Gastroesophageal sphincter (tissue), 4 donors: ENCODE results near the gene ARHGEF17. TPM values are rescaled to one million over a fixed set of nuclear protein-coding genes. Genes with fewer than 3 reads are reported as not detected.

ENCODE experiments used
- ATAC-seq: fragments of 150-250 bp; one replicate; pipeline ENCODE4 v1.9.1; 2016; ENCODE audit warnings: mild to moderate bottlenecking, moderate library complexity
- H3K27ac ChIP-seq, 4 donors: fragments of 200-600 bp; sonication (generic) in 3 of 4; 1 replicate in 3 of 4; 2 replicates in 1 of 4; pipeline ENCODE4 v1.5.1; 2016 to 2019
- H3K27me3 ChIP-seq: fragments of 200-600 bp; sonication (generic); one replicate; pipeline ENCODE4 v1.5.1; 2019
- H3K36me3 ChIP-seq, 2 donors: fragments of 200-600 bp; sonication (generic); one replicate each; pipeline ENCODE4 v1.5.1; 2019; ENCODE audit warnings: control low read depth in 1 of 2
- H3K4me1 ChIP-seq, 3 donors: fragments of 200-600 bp; sonication (generic); 1 replicate in 2 of 3; 2 replicates in 1 of 3; pipeline ENCODE4 v1.5.1; 2016 to 2019; ENCODE audit warnings: control low read depth in 2 of 3
- H3K4me3 ChIP-seq, 2 donors: fragments of 200-600 bp; sonication (generic); one replicate each; pipeline ENCODE4 v1.5.1; 2019; ENCODE audit warnings: mild to moderate bottlenecking in 1 of 2, moderate library complexity in 1 of 2
- H3K9me3 ChIP-seq, 3 donors: fragments of 200-600 bp; sonication (generic); one replicate each; pipeline ENCODE4 v1.5.1; 2017 to 2019; ENCODE audit warnings: control low read depth in 2 of 3
- EP300 ChIP-seq: sonication (generic); formaldehyde crosslinking; IDR thresholded peaks from one replicate; pipeline ENCODE4 v1.6.1; 2017; ENCODE audit warnings: antibody characterized with exemption, mild to moderate bottlenecking
- POLR2A ChIP-seq, 2 donors: fragments of 450-650 bp; IDR thresholded peaks; one replicate each; pipeline ENCODE4 v1.6.1; 2017; ENCODE audit warnings: antibody characterized with exemption in 2 of 2, mild to moderate bottlenecking in 2 of 2, moderate library complexity in 1 of 2
- POLR2AphosphoS5 ChIP-seq: sonication (generic); formaldehyde crosslinking; IDR thresholded peaks from one replicate; pipeline ENCODE4 v1.6.1; 2017; ENCODE audit warnings: antibody characterized with exemption
- WGBS, 2 donors: methylation state at CpG; one replicate each; pipeline ENCODE4 v1.1.5; 2018; ENCODE audit warnings: low coverage in 1 of 2; 5-methylcytosine and 5-hydroxymethylcytosine counted together
- total RNA-seq, 4 donors: library from RNA; depleted of rRNA; stranded (reverse); fragments of >200 nt; gene quantifications; one replicate each; pipeline ENCODE4 v1.1.0, GENCODE V29; 2016
- TF ChIP-seq, protein P1 (sequence below), 4 experiments: fragments of 200-600 bp in 2 of 4; fragments of 450-650 bp in 2 of 4; sonication (generic) in 1 of 4; IDR thresholded peaks; one replicate each; pipeline ENCODE4 v1.5.1; 2017 to 2019; ENCODE audit warnings: antibody characterized with exemption in 4 of 4, mild to moderate bottlenecking in 2 of 4, moderate library complexity in 2 of 4

ARHGEF17 gene
- total RNA-seq, 4 donors from 2014 or later = 52.5 to 169 (median 84.4) TPM

DNA sequence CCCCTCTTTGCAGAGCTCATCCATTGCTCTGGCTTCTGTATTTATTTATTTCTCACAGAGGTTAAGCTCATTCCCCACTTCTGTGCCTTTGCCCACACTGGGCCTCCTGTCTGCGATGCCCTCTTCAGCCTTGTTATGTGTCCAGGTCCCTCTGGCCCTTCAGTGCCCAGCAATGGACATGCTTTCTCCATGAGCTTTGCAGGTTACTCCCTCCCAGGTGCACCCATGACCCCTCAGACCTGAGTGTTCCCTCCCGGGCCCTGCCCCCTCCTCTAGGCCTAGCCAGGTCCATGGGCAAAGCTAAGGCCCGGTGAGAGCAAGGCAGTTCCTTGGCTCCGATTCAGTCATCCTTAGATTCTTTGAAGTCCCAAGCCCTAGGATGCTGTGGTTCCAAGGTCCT lies 17.5 kb upstream of the ARHGEF17 start:
- H3K27ac ChIP-seq = no peak overlapping the region
- H3K9me3 ChIP-seq = no peaks in the 10 kb centered on the region
- no peaks in the 10 kb centered on the region for H3K36me3 ChIP-seq
- WGBS, 2 donors = 100% methylated on average over 1 of the region's 4 CpGs; no CpG with 5 or more reads in 1 of the 2 donors
- ATAC-seq = no peak
- H3K4me1 ChIP-seq = peaks cover 0 to 40% (median 11%) of the 10 kb centered on the region in 3 donors
- TF ChIP-seq EP300 (no peak), POLR2AphosphoS5 (no peak)
- no peak overlapping the region for H3K4me3 ChIP-seq
- no peaks in the 10 kb centered on the region for H3K27me3 ChIP-seq

DNA sequence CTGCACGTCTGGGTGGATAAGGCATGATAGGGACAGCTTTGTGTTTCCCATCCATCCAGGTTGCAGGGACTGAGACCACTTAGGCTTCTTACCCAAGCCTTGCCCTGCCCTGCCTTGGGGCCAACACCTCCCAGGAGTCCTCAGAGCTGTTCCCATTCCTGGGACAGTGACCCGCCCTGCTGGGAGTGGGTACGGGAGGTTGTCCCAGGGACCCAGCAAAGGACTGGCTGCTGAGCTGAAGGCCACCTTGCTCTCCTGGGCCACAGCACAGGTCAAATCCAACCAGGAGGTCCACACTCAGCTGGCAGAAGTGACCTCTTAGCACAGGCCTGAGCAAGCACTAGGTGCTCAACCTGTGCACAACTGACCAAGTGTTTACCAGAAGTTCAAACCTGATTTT lies 16.9 kb upstream of the ARHGEF17 start:
- ATAC-seq = no peak
- TF ChIP-seq POLR2AphosphoS5 (no peak), EP300 (no peak), POLR2A (IDR thresholded peaks at IDR 0.05) (no peak)
- TF ChIP-seq, protein P1, sequence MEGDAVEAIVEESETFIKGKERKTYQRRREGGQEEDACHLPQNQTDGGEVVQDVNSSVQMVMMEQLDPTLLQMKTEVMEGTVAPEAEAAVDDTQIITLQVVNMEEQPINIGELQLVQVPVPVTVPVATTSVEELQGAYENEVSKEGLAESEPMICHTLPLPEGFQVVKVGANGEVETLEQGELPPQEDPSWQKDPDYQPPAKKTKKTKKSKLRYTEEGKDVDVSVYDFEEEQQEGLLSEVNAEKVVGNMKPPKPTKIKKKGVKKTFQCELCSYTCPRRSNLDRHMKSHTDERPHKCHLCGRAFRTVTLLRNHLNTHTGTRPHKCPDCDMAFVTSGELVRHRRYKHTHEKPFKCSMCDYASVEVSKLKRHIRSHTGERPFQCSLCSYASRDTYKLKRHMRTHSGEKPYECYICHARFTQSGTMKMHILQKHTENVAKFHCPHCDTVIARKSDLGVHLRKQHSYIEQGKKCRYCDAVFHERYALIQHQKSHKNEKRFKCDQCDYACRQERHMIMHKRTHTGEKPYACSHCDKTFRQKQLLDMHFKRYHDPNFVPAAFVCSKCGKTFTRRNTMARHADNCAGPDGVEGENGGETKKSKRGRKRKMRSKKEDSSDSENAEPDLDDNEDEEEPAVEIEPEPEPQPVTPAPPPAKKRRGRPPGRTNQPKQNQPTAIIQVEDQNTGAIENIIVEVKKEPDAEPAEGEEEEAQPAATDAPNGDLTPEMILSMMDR (IDR thresholded peaks at IDR 0.05) = no peak
- Histone ChIP-seq H3K27me3 (no peaks in the 10 kb centered on the region), H3K4me3 (no peak overlapping the region), H3K9me3 (no peaks in the 10 kb centered on the region), H3K36me3 (no peaks in the 10 kb centered on the region), H3K4me1 (peaks cover 0 to 40% (median 11%) of the 10 kb centered on the region in 3 donors), H3K27ac (no peak overlapping the region)
- WGBS, 2 donors = no CpG with 5 or more reads among the region's 3 CpGs

DNA sequence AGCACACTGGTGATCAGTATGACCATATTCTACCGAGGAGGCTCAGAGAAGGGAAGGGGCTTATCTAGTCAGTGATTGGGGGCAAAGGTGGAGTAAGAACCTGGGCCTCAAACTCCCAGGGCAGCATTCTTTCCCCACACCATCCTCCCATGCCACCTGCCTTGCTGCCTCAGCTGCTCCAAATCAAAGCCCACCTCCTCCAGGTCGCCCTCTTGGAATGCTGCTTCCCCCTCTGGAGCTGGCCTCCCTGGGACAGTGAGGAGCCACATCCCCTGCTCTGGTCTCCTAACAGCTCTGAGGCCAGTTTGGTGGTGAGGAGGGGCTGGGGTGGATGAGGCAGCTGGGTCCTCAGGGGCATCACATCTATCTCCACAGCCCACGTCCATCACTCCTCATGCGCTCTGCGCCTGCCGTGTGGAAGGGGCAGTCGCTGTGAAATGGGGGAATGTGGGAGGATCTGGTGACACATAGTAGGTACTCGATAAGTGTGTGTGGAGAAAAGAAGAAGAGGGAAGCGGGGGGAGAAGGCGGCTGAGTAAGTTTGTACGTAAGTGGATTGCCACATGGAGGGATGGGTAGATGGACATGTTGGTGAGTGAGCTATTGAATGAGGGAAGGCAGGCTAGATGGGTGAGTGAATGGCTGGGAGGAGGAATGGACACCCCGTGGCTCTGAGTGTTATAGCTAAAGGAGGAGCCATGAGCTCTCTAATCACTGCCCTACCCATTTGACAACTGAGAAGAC lies 16.1 kb upstream of the ARHGEF17 start:
- 57 to 71% methylated on average over 2 to 6 of the region's 12 CpGs for WGBS, 2 donors
- no peaks in the 10 kb centered on the region for H3K27me3 ChIP-seq
- TF ChIP-seq POLR2AphosphoS5 = no peak
- TF ChIP-seq POLR2A (IDR thresholded peaks at IDR 0.05) = no peak
- TF ChIP-seq EP300 = no peak
- TF ChIP-seq, protein P1 (IDR thresholded peaks at IDR 0.05) = no peak
- H3K27ac ChIP-seq = no peak overlapping the region
- no peaks in the 10 kb centered on the region for H3K36me3 ChIP-seq
- H3K4me3 ChIP-seq = no peak overlapping the region
- H3K9me3 ChIP-seq = no peaks in the 10 kb centered on the region
- H3K4me1 ChIP-seq = peaks cover 0 to 35% (median 11%) of the 10 kb centered on the region in 3 donors
- ATAC-seq = no peak

DNA sequence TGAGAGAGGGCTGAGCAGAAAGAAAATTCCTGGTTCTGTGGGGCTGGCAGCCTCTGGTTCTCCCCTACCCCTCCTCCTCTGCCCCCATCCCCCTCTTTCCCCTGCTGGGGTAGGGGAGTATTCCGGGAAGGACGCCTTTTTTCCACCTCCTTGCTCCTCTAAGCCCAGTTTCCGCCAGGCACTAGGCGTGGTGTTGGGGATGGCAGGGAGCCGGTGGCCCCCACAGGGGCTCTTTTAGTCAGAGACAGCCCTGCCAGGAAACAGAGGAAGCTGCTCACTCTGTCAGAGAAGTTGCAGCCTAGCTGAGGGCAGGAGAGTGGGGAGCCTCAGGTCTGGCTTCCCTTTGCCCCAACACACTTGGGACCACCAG lies 15.6 kb upstream of the ARHGEF17 start:
- TF ChIP-seq, protein P1 (IDR thresholded peaks at IDR 0.05) = no peak
- no peak for TF ChIP-seq POLR2AphosphoS5
- TF ChIP-seq EP300 = no peak
- no peak for TF ChIP-seq POLR2A (IDR thresholded peaks at IDR 0.05)
- no CpG with 5 or more reads among the region's 5 CpGs for WGBS, 2 donors
- no peaks in the 10 kb centered on the region for H3K9me3 ChIP-seq
- ATAC-seq = no peak
- H3K4me1 ChIP-seq = peaks cover 0 to 31% (median 11%) of the 10 kb centered on the region in 3 donors
- H3K4me3 ChIP-seq = no peak overlapping the region
- no peaks in the 10 kb centered on the region for H3K27me3 ChIP-seq
- H3K36me3 ChIP-seq = no peaks in the 10 kb centered on the region
- H3K27ac ChIP-seq = no peak overlapping the region

DNA sequence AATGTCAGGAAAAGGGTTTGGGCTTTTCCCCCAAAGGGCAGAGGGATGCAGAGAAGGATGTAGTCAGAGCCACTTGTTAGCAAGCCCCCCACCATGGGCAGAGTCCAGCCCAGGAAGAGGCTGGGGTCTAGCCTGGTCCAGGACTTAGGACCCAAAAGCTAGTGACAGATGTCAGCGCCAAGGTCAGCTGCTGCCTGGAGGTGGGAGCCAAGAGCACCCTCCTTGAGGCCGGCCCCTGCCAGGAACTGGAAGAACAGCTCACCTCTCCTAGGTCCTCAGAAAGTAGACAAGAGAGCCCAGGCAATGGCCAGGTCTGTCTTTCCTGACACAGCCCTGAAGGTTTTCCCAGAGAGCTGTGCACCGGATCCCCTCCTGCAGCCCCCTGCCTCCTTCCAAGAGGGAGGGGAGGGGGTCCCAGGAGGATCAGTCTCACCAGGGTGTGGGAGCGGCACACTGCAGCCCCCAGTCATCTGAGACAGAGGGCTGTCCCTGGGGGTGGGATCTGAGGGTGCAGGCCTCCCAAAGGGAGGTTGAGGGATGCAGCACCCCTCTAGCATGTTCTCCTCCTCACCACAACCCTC lies 14.6 kb upstream of the ARHGEF17 start:
- WGBS, 2 donors = no CpG with 5 or more reads among the region's 4 CpGs
- ATAC-seq = no peak
- no peaks in the 10 kb centered on the region for H3K36me3 ChIP-seq
- no peaks in the 10 kb centered on the region for H3K27me3 ChIP-seq
- H3K27ac ChIP-seq = no peak overlapping the region
- H3K4me3 ChIP-seq = no peak overlapping the region
- no peaks in the 10 kb centered on the region for H3K9me3 ChIP-seq
- peaks cover 0 to 22% (median 11%) of the 10 kb centered on the region in 3 donors for H3K4me1 ChIP-seq
- no peak for TF ChIP-seq POLR2AphosphoS5
- no peak for TF ChIP-seq POLR2A (IDR thresholded peaks at IDR 0.05)
- TF ChIP-seq, protein P1 (IDR thresholded peaks at IDR 0.05) = no peak
- TF ChIP-seq EP300 = no peak
